ENCODE measurements around the gene KIAA0408.
A peak's percentile ranks its signal among the peaks of the same experiment; 100 is the strongest.
"Not testable (repeated sequence)": the region's sequence is repeated elsewhere in the genome, so short reads cannot be mapped to it uniquely, and the experiment has no call there.

Gene KIAA0408

GRCh38 chr6:127462376-127462775 is 3.2 kb upstream of the KIAA0408 start:
- DNase-seq: no peak

DNA sequence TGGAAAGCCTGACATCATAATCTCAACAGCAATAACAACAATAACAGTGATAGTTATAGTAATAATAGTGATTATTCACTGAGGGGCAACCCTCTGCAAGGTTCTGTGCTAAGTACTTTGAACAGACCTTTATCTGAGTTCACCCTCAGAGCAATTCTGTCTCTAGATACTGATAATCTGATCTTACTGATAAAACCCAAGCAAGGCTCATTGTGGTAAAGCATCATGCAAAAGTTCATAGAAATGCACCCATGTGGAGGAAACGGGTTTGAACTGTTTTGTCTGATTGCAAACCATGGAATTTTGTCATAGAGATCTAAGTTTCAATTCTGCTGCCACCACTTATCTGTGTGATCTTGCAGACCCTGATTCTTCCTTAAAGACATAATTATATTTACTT is 1.3 kb upstream of the KIAA0408 start:
- no peak for DNase-seq

GRCh38 chr6:127458817-127459216 is 372 bp downstream of the KIAA0408 start:
- DNase-seq: no peak

DNA sequence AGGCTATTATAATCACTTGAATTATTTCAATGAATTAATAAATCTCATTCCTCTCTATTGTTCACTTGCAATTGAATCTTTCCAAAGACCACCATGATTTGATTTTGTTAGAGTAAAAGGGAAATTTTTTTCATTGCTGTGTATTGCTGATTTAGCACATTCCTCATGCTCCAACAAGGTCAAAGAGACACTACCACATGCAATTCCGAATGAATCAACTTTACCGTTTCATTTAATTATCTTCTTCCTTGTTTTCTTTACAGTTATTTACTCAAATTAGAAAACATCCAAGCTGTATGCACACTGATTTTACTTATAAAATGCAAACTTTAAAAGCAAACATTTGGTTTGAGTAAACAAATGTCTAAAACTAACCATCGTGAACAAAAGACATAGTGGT is 967 bp downstream of the KIAA0408 start:
- no peak for DNase-seq

DNA sequence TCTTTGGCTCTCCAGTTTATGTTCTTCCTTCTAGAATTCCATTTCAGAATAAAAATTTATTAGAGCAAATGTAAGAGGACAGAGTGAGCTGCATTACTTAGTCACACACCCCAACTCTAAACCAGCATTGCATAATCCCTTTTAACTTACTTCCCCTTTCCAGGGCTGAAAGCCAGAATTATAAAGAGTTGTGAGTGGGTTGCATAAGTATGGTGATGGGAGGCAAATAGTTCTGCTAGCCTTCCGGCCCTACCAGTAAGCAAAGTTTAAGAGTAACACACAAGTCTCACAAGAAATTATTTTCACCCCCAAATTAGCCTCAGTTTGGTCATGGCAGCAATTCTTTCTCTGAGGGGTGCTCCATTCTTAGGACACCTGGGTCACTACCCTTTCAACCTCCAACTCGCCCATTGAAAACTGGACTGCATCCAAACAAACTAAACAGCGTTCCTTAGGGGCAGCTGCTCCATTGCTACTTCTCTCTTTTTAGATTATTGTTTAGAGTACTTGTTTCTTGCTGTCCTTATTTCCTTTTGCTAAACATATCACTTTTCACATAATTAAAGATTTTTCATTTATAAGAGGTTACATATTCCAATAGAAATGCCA is 1.6 kb downstream of the KIAA0408 start:
- DNase-seq: no peak

- DNase-seq: no peak
Measured at GRCh38 chr6:127456465-127456864, 2.7 kb downstream of the KIAA0408 start.

- no peak for DNase-seq
Measured at GRCh38 chr6:127453845-127454619, 5.2 kb downstream of the KIAA0408 start.

GRCh38 chr6:127452803-127453202 is 6.4 kb downstream of the KIAA0408 start:
- DNase-seq: no peak

GRCh38 chr6:127451388-127451787 is 7.8 kb downstream of the KIAA0408 start:
- DNase-seq: no peak

- DNase-seq: no peak
Measured at GRCh38 chr6:127447780-127448179, 11.4 kb downstream of the KIAA0408 start.

GRCh38 chr6:127446356-127446755 is 12.8 kb downstream of the KIAA0408 start:
- no peak for DNase-seq

- no peak for DNase-seq
Measured at GRCh38 chr6:127441881-127442280, 17.3 kb downstream of the KIAA0408 start.

DNA sequence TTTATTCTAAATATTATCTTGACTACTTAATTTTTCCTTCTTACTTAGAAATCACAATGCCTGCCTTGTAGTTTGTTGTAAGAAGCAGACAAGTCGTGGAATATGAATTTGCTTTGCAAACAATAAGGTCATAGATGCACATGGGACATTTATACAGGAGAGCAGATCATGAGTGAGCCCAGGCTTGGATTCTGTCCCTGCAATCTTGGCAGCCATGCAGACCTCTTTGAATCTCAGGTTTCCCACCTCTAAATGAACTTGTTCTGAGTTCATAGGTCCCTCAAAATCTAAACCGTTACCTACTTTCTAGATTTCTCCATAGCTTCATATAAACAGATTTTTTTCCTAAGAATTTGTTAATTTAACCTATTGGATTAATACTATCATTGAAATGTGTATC is 19.5 kb downstream of the KIAA0408 start:
- DNase-seq: no peak

DNA sequence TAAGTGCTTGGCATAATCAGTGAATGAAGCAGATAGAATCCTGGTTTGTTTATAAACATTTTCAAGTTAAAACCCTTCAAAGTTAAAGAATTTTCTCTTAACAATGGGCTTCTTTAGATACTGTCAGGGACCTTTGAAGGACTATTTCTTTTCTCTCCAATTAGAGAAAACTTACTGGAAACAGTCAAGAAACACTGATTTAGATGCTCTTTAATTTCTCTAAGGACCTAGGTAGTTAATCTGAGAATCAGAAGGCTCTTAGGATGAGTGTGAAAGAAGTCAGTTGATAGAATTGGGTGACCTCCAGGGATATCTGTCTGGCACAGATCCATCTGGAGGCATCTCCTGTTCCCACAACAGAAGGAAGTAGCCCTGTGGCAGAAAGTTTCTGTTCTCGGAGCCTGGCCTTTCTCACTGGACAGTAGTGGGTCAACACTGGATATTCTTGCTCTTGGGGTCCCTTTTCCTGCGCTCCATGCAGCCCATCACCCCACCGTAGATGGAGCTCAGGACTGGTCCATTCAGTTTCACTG is 22.5 kb downstream of the KIAA0408 start:
- DNase-seq: peak; percentile 7

- DNase-seq: no peak
Measured at GRCh38 chr6:127435626-127436220, 23.5 kb downstream of the KIAA0408 start.

DNA sequence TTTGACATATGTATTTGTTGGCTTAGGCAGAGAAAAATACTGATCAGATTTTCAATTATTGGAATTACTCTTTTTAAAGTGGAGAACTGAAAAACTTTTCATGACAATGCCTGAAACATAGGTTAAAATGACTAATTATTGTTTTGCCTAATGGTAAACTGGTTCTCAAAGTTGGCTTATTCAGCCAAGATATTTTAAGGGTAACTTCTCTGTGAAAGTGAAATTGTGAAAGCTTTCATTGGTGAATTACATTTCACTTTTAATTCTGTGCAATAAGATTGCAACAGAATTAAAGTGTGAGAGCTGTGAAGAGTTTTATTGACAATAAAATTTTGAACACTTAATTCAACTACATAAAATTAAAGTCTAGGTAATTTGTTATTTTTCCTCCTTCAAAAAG is 24.5 kb downstream of the KIAA0408 start:
- no peak for DNase-seq

GRCh38 chr6:127428562-127428961 is 30.6 kb downstream of the KIAA0408 start:
- DNase-seq: not testable (repeated sequence)

GRCh38 chr6:127423921-127424320 is 35.3 kb downstream of the KIAA0408 start:
- no peak for DNase-seq

GRCh38 chr6:127421164-127421563 is 38.0 kb downstream of the KIAA0408 start:
- DNase-seq: not testable (repeated sequence)

GRCh38 chr6:127420556-127420955 is 38.6 kb downstream of the KIAA0408 start:
- DNase-seq: peak; percentile 9

DNA sequence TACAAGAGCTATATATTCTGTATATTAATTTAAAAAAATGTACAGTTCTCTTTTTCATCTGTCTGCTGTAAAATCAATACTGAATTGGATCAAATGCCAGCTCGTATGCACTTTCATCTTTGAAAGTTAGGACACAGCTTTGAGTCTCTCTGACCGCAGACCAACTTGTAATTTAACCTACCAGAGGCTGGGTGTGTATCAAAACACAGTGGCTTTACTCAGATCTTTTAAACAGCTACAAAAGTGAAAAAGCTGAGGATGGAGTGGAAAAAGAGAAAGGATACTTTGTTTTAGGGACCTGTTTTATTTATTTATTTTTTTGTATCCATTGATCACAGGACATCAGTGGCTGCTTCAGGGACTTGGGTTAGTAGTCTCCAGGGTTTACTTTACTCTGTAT is 44.1 kb downstream of the KIAA0408 start:
- no peak for DNase-seq

DNA sequence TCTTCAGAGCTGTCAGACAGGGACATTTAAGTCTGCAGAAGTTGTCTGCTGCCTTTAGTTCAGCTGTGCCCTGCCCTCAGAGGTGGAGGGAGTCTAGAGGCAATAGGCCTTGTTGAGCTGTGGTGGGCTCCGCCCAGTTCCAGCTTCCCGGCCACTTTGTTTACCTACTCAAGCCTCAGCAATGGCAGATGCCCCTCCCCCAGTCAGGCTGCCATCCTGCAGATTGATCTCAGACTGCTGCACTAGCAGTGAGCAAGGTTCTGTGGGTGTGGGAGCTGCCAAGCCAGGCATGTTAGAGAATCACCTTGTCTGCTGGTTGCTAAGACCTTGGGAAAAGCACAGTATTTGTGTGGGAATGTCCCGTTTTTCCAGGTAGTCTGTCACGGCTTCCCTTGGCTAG is 46.1 kb downstream of the KIAA0408 start:
- DNase-seq: not testable (repeated sequence)

GRCh38 chr6:127412016-127412415 is 47.2 kb downstream of the KIAA0408 start:
- DNase-seq: not testable (repeated sequence)
